Sigmoid colon (tissue), 3 donors: ENCODE data around the gene ETS1.

ENCODE experiments used
- CTCF ChIP-seq, 4 experiments: fragments of 450-650 bp in 3 of 4; fragments of 200-600 bp in 1 of 4; IDR thresholded peaks; one replicate each; pipeline ENCODE4 v1.5.1; 2016 to 2019; ENCODE audit warnings: antibody characterized with exemption in 4 of 4, mild to moderate bottlenecking in 3 of 4, moderate library complexity in 2 of 4
- POLR2A ChIP-seq, 2 donors: fragments of 450-650 bp; IDR thresholded peaks; one replicate each; pipeline ENCODE4 v1.6.1; 2016; ENCODE audit warnings: antibody characterized with exemption in 2 of 2, mild to moderate bottlenecking in 2 of 2, moderate library complexity in 2 of 2

- no peak for TF ChIP-seq CTCF (IDR thresholded peaks at IDR 0.05)
- no peak for TF ChIP-seq POLR2A (IDR thresholded peaks at IDR 0.05)
Measured at GRCh38 chr11:128625326-128625725, 38.0 kb upstream of the ETS1 start.
